ENCODE measurements around the gene RFTN2. TPM values are rescaled to one million over a fixed set of nuclear protein-coding genes. Genes with fewer than 3 reads are reported as not detected.
A peak's percentile ranks its signal among the peaks of the same experiment; 100 is the strongest.
"Not testable (repeated sequence)": the region's sequence is repeated elsewhere in the genome, so short reads cannot be mapped to it uniquely, and the experiment has no call there.

Gene RFTN2, protein sequence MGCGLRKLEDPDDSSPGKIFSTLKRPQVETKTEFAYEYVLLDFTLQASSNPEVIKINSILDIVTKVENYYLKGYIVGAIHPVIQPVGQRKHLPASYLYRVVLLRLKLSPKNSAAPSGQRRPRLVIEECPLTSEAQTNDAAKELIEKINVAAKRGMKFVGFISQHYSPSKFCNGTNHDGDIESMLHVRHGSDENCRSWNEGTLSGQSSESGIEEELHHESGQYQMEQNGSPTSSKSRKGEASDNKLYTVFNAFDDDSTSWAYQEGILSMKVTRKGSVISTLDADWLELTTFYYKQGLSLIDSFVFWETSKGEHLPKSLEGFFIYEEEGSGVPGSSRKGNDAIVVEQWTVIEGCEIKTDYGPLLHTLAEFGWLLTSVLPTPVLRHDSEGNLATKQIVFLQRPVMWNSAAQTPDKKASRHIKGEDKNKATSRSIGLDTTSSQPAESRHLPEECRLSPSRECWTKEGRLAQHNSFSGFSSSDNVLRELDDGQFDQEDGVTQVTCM
- polyA plus RNA-seq (2014; cell fraction: cytosol; rRNA removed) = not detected in 2 replicates
- polyA plus RNA-seq (2014; cell fraction: nucleus; rRNA removed) = 0.16 TPM in 1 of 2 replicates, not detected in the other

GRCh38 chr2:197675246-197675645 lies at the start of gene RFTN2:
TSS of gene RFTN2 (minus strand) at chr2:197675587. CDS start at chr2:197675458, 129 bp downstream.
- DNase-seq (ENCODE audit: low spot score) = no peak

DNA sequence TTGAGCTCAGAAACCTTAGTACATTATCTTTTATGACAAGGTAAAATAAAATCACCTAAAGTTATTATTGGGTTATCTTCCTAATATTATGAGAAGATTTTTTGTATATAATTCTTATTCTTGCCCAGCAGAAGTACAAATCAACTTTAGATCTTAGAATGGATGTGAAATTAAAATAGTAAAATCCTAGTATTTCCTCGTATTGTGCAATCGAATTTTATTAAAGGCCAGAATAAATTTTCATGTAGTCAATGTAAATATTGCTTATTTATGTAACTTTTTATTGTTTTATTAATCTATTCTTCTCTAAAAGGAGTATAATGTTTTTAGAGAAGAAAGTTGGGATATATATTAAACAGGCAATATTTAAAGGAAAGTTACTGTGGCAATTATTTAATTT lies 42.5 kb upstream of the RFTN2 start:
- no peak for DNase-seq (ENCODE audit: low spot score)

DNA sequence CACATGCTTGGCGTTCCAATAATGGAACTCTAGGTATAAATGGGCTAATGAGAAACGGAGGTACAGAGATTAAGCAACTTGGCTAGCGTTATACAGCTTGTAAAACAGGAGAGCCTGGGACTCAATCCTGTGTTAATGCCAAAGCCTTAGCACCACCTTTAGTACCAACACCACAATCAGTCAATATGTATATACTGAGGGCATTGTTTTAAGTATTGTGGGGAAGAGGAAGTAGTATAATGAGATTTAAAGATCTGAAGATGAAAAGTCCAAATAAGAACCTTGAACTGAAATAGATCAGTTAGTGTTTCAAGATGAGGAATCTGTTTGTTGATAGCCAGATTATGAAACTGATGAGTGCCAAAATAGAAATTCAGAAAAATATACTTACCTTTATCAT lies 37.9 kb upstream of the RFTN2 start:
- DNase-seq (ENCODE audit: low spot score) = no peak

- no peak for DNase-seq (ENCODE audit: low spot score)
Observed at GRCh38 chr2:197711578-197711977, 36.2 kb upstream of the RFTN2 start.

DNA sequence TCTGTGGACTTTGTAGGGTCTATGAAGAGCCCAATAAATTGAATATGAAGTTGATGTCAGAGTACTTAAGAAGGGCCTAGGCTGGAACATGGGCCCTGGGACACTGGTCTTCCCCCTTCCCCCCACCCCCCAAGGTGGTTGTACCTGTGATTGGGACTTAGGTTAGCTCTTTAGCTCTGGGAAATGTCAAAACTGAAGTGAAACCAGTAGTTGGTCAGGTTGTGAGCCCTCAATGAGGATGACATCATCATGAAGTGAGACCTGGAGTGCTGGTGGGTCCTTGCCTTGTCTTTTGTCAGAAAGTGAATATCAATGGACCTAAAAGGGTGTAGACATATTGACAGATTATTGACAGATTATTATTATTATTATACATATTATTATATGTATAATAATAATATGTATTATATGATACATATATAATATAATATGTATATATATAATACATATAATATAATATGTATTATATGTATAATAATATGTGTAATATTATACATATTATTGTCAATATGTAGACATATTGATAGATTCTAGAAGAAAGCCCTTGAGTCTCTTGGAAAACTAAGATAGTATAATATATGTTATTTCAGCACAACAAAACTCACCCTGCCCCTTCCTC lies 35.1 kb upstream of the RFTN2 start:
- DNase-seq (ENCODE audit: low spot score) = no peak

DNA sequence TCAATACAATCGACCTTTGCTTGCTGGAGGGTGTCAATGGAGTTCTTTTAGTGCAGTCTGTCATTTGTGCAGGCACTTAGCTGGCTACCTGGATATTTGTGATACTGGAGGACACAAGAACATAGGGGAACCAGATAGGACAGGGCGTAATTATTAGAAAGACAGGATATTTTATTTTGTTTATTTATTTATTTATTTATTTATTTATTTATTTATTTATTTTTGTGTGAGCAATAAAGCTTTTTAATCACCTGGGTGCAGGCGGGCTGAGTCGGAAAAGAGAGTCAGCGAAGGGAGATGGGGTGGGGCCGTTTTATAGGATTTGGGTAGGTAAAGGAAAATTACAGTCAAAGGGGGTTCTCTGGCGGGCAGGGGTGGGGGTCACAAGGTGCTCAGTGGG lies 33.8 kb upstream of the RFTN2 start:
- DNase-seq (ENCODE audit: low spot score) = not testable (repeated sequence)

DNA sequence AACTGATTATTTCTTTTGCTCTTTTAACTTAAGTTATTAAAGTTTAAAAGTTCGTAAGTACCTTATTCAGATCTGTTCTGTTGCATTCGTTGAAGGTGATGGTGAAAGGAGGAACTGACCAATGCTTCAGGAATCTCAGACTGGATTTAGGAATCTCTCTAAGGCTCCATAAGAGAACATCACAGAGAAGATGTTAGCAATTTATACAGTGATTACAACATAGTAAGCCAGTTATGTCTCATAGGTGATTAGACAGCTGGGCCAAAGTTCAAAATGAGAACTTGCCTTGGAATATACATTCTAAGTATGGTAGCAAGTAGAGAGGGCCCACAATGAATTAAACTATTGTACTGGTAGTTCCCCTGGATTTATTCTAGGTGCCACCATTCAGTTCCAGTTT lies 32.9 kb upstream of the RFTN2 start:
- no peak for DNase-seq (ENCODE audit: low spot score)

DNA sequence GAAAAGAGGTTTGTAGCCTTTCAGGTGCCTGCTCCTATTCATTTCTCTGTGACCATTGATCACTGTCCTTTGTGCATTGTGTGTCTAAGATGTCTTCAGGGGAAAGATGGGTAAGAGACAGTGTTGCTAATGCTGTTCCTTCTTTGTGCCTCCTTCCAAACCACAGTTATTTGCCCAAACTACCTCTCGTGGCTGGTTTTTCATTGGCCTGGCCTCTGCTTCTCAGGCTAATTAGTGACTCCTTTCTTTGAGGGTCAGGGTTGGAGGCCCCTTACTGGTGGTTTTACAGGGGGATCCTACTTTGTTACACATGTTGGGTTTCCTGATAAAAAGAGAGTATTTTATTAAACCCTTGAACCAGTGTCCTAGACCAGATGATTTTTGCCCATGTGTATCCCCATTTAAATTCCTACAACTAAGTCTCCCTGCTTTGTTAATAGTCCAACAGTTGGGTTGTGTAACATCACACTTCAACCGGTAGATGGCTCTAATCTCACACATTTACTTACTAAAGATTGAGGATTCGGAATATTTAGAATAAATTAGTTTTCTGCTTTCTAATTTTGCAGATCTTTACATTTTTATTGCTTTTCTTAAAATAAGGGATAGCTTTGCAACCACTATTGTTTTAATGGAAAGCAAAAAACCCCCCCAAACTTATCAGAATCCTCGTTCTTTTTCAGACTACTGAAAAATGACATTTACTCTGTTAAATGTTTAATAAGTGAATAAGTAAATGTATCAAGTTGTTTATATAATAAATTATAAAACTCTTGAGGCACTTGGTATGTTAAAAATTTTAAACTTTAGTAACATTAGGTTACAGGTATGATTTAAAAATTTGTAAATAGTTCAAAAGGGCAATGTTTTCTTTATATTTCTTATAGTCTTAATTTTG lies 32.2 kb upstream of the RFTN2 start:
- DNase-seq (ENCODE audit: low spot score) = peak; percentile 34

GRCh38 chr2:197706839-197707207 lies 31.4 kb upstream of the RFTN2 start:
- DNase-seq (ENCODE audit: low spot score) = no peak

- DNase-seq (ENCODE audit: low spot score) = no peak
Observed at GRCh38 chr2:197705912-197706838, 30.8 kb upstream of the RFTN2 start.

DNA sequence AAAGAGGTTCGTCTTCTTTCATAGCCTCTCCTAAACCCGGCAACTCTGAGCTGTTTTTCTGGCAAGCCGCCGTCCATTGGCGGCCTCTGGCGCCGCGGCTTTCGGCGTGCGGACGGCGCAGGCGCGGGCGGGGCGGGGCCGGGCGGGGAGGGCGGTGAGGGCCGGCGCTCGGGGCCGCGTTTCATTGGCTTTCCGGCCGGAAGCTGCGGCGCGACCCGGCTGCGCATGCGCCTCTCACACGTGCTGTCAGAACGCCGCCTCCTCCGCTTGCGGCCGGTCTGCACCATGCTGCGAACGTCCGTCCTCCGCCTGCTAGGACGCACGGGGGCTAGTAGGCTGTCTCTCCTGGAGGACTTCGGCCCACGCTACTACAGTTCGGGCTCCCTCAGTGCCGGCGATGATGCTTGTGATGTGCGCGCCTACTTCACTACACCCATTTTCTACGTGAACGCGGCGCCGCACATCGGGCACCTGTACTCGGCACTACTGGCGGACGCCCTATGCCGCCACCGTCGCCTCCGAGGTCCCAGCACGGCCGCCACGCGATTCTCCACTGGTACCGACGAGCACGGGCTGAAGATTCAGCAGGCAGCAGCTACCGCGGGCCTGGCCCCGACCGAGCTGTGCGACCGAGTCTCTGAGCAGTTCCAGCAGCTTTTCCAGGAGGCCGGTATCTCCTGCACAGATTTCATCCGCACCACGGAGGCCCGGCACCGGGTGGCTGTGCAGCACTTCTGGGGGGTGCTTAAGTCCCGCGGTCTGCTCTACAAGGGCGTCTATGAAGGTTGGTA lies 29.9 kb upstream of the RFTN2 start, which contains the start of gene MARS2:
TSS of gene MARS2 (plus strand) at position 249 of the 791 bp plus-strand sequence. CDS start at position 286, 37 bp downstream.
- peak; percentile 89 for DNase-seq (ENCODE audit: low spot score)

- no peak for DNase-seq (ENCODE audit: low spot score)
Observed at GRCh38 chr2:197704434-197705120, 29.2 kb upstream of the RFTN2 start.

- no peak for DNase-seq (ENCODE audit: low spot score)
Observed at GRCh38 chr2:197700960-197701359, 25.6 kb upstream of the RFTN2 start.

GRCh38 chr2:197699724-197700123 lies 24.3 kb upstream of the RFTN2 start:
- DNase-seq (ENCODE audit: low spot score) = not testable (repeated sequence)

- DNase-seq (ENCODE audit: low spot score) = not testable (repeated sequence)
Observed at GRCh38 chr2:197696571-197696970, 21.2 kb upstream of the RFTN2 start.

GRCh38 chr2:197695971-197696370 lies 20.6 kb upstream of the RFTN2 start:
- DNase-seq (ENCODE audit: low spot score) = not testable (repeated sequence)

GRCh38 chr2:197695206-197695605 lies 19.8 kb upstream of the RFTN2 start:
- DNase-seq (ENCODE audit: low spot score) = not testable (repeated sequence)

GRCh38 chr2:197677483-197677882 lies 2.1 kb upstream of the RFTN2 start:
- DNase-seq (ENCODE audit: low spot score) = no peak

DNA sequence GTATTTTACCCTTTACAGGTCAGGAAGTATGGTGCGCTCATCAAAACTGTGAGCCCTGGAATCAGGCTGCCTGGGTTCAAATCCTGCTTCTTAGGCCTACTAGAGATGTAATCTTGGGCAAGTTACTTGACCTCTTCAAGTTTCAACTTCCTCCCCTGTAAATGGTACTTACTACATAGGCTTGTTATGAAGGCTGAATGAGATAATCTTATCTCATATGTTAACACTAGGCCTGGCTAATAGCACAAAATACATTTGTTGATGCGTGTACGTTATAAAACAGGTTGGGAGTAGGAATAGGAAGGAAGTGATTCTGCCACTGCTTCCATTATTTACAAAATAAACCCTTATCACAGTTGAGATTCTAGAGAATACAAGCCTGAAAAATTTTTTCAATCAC lies 1.7 kb upstream of the RFTN2 start:
- DNase-seq (ENCODE audit: low spot score) = no peak

Measured in SK-N-DZ (cell line).